Small intestine (tissue), 16 donors: Measurements from ENCODE around the gene TMEM35A. TPM values are rescaled to one million over a fixed set of nuclear protein-coding genes. Genes with fewer than 3 reads are reported as not detected.
A peak's percentile ranks its signal among the peaks of the same experiment; 100 is the strongest.
"Not testable (repeated sequence)": the region's sequence is repeated elsewhere in the genome, so short reads cannot be mapped to it uniquely, and the experiment has no call there.

ENCODE experiments used
- DNase-seq, 2 donors: peaks; one replicate each; pipeline versions ENCODE4 v3.0.0 to v3.0.0-alpha.2; 2013
- FAIRE-seq: peaks from 2 replicates; lab custom pipeline; 2012; peaks lifted over from hg19 to GRCh38; lab: Jason Lieb, UNC
- H3K27ac ChIP-seq, 3 donors: one replicate each; pipeline ENCODE4 v1.5.1; 2013; ENCODE audit warnings: low read length in 2 of 3, mild to moderate bottlenecking in 2 of 3, control low read depth in 1 of 3, inconsistent platforms in 1 of 3, low read depth in 1 of 3, moderate library complexity in 1 of 3
- H3K27me3 ChIP-seq, 3 donors: one replicate each; pipeline ENCODE4 v1.6.1; 2013; ENCODE audit warnings: low read length in 3 of 3, inconsistent platforms in 1 of 3; ENCODE audit not compliant: control insufficient read depth in 3 of 3, insufficient read depth in 3 of 3
- H3K36me3 ChIP-seq, 3 donors: one replicate each; pipeline ENCODE4 v1.6.1; 2013; ENCODE audit warnings: low read length in 3 of 3, inconsistent platforms in 1 of 3, low read depth in 1 of 3, mild to moderate bottlenecking in 1 of 3, moderate library complexity in 1 of 3; ENCODE audit not compliant: control insufficient read depth in 3 of 3, insufficient read depth in 2 of 3
- H3K4me1 ChIP-seq, 3 donors: one replicate each; pipeline ENCODE4 v1.6.1; 2013; ENCODE audit warnings: low read length in 2 of 3, inconsistent platforms in 1 of 3, low read depth in 1 of 3, mild to moderate bottlenecking in 1 of 3, moderate library complexity in 1 of 3; ENCODE audit not compliant: control insufficient read depth in 3 of 3, insufficient read depth in 2 of 3
- H3K4me3 ChIP-seq, 3 donors: one replicate each; pipeline ENCODE4 v1.5.1; 2013; ENCODE audit warnings: low read length in 3 of 3, control low read depth in 1 of 3, inconsistent platforms in 1 of 3, low read depth in 1 of 3, mild to moderate bottlenecking in 1 of 3, moderate library complexity in 1 of 3
- H3K9me3 ChIP-seq, 2 donors: one replicate each; pipeline ENCODE4 v1.6.1; 2013; ENCODE audit warnings: low read depth in 1 of 2, low read length in 1 of 2; ENCODE audit not compliant: control insufficient read depth in 2 of 2, insufficient read depth in 1 of 2
- WGBS, 3 donors: extraction: QIAGEN DNeasy Blood & Tissue Kit; methylation state at CpG; one replicate each; pipeline ENCODE4 v1.1.7; 2013; 5-methylcytosine and 5-hydroxymethylcytosine counted together
- long read RNA-seq, 10 donors: transcript quantifications; one replicate each; lab custom pipeline, GENCODE V29; 2026
- polyA plus RNA-seq, 4 donors: library from polyadenylated mRNA; stranded (reverse) in 3 of 4; unstranded in 1 of 4; fragments of 200-250 nt in 3 of 4; fragments of 120-200 nt in 1 of 4; gene quantifications; one replicate each; pipeline versions ENCODE4 v1.2.1 to v1.2.3, GENCODE V29; 2013
- donor health status: healthy with polysubstance abuse.
- donor health status: control.
- donor health status: control.
- donor health status: Bipolar disorder and iron deficiency.
- donor health status: healthy.

The TMEM35A gene, protein sequence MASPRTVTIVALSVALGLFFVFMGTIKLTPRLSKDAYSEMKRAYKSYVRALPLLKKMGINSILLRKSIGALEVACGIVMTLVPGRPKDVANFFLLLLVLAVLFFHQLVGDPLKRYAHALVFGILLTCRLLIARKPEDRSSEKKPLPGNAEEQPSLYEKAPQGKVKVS
- polyA plus RNA-seq = 1 to 10 TPM in 2 of 4 donors, under 1 TPM in 1, not detected in 1; 0.54 to 3.0 (median 1.3) TPM
- long read RNA-seq, donor 1, transcript TMEM35A-201 (2 exons, 2,195 nt) = major isoform, 6 of 6 reads
- long read RNA-seq, donor 1, partial matches to known transcripts = 0 of 6 reads
- long read RNA-seq, donor 1, other reads (novel, unspliced or antisense) = 0 of 6 reads
- long read RNA-seq, donor 2 = 0 reads
- long read RNA-seq, donor 3, partial matches to known transcripts = 0 of 2 reads
- long read RNA-seq, donor 3, other reads (novel, unspliced or antisense) = 0 of 2 reads
- long read RNA-seq, donor 4 = 0 reads
- long read RNA-seq, donor 5 = 0 reads
- long read RNA-seq, donor 6, partial matches to known transcripts = 0 of 3 reads
- long read RNA-seq, donor 6, other reads (novel, unspliced or antisense) = 0 of 3 reads
- long read RNA-seq, donor 7 = 0 reads
- long read RNA-seq, donor 8 = 0 reads
- long read RNA-seq, donor 9, partial matches to known transcripts = 0 of 2 reads
- long read RNA-seq, donor 9, other reads (novel, unspliced or antisense) = 0 of 2 reads
- long read RNA-seq, donor 10, transcript TMEM35A-201 (2 exons, 2,195 nt) = major isoform, 8 of 38 reads
- long read RNA-seq, donor 10, partial matches to known transcripts = 30 of 38 reads
- long read RNA-seq, donor 10, other reads (novel, unspliced or antisense) = 0 of 38 reads

DNA sequence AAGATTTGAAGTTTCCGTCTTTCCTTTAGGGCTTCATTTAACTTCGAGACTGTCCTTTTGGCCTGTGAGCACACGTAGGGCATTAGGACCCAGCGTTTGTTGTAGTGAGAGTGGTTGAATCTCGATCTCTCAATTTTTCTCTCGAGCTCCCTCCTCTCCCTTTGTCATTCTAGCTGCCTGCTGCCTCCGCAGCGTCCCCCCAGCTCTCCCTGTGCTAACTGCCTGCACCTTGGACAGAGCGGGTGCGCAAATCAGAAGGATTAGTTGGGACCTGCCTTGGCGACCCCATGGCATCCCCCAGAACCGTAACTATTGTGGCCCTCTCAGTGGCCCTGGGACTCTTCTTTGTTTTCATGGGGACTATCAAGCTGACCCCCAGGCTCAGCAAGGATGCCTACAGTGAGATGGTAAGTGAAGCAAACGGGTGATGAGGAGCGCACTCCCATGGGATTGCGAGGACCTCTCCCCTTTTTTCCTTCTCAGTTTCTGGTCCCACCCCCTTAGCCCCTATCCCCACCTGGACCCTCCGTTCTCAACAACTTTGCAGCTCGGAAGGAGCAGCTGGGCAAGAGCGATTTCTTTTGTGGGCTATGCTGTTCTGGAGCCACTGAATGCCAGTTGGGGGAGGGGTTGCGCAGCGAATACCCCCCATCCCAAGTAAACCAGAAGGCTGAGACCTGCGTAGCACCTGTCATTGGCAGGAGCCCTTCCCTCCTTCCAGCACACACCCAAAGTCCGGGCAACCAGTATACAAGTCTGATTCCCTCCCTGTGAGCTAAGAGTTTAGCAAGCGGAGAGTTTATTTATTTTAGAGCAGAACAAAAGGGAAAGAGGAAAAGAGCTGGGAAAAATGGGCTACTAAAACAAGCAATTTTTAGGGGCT, at the start of gene TMEM35A:
TSS of gene TMEM35A (plus strand) at position 164 of the 883 bp plus-strand sequence. CDS start at position 288, 124 bp downstream.
- peak; percentile 4 to 24 for DNase-seq
- Histone ChIP-seq H3K4me1 (no peaks in the 10 kb centered on the region), H3K9me3 (no peaks in the 10 kb centered on the region), H3K27ac (no peak within 1 kb of the TSS), H3K36me3 (no peaks in the 10 kb centered on the region), H3K27me3 (peaks cover 0 to 7% (median 0%) of the 10 kb centered on the region in 3 donors), H3K4me3 (peak within 1 kb of the TSS in 1 of 3 donors; percentile 49)
- WGBS, 3 donors = 5 to 28% (median 8%) methylated on average over 20 to 23 of the region's 23 CpGs
- FAIRE-seq = no peak

DNA sequence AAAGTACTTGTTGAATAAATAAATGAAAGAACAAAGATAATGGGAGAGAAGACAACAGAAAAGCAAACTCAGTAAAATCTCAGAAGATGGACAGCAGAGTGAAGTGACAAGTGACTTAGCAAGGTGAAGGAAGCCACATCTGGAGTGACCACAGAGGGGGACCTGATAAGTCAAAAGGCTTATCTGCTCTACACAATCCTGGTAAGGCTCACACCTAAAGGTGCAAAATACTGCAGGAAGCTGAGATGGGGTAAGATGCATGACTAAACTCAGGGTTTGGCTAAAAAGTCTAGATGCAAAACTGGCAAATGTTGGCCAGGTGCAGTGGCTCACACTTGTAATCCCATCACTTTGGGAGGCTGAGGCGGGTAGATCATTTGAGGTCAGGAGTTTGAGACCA, 49.0 kb upstream of the TMEM35A start:
- H3K36me3 ChIP-seq = peaks cover 0 to 11% (median 0%) of the 10 kb centered on the region in 3 donors
- no peaks in the 10 kb centered on the region for H3K27me3 ChIP-seq
- H3K4me1 ChIP-seq = no peaks in the 10 kb centered on the region
- no peak overlapping the region for H3K4me3 ChIP-seq
- no peak for FAIRE-seq
- H3K27ac ChIP-seq = no peak overlapping the region
- no peak for DNase-seq
- 73 to 95% (median 80%) methylated on average over 1 of the region's 1 CpG for WGBS, 3 donors
- H3K9me3 ChIP-seq = no peaks in the 10 kb centered on the region

DNA sequence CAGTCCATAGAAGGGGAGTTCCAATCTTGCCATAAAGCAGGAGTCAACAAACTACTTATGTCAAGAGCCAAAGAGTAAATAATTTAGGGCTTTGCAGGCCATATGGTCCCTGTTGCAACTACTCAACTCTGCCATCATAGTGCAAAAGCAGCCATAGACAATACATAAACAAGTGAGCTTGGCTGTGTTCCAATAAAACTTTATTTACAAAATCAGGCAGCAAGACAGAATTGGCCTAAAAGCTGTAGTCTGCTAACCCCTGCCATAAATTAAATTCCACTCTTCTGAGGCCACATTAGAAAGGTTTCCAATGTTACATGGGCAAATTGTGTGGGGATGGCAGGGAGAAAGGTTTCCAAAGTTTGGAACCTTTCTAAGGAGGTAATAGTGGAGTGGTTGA, 41.4 kb upstream of the TMEM35A start:
- Histone ChIP-seq H3K27ac (no peak overlapping the region), H3K27me3 (no peaks in the 10 kb centered on the region), H3K4me3 (no peak overlapping the region), H3K4me1 (no peaks in the 10 kb centered on the region), H3K9me3 (no peaks in the 10 kb centered on the region), H3K36me3 (peaks cover 0 to 12% (median 3%) of the 10 kb centered on the region in 3 donors)
- FAIRE-seq = no peak
- no peak for DNase-seq

DNA sequence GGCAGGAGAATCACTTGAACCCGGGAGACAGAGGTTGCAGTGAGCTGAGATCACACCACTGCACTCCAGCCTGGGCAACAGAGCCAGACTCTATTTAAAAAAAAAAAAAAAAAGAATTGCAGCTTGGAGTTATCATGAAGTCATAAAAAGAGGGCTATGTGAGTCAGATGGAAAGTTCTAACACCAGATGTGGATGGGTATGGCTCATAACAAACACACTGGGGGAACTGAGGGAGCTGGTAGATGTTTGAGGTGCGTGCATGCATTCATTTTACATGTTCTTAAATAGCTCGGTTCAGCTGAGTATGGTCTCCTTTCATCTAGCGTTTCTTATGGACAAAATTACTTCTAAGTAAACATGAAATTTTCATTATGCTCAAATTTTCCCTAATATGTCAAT, 38.5 kb upstream of the TMEM35A start:
- Histone ChIP-seq H3K27ac (no peak overlapping the region), H3K4me3 (no peak overlapping the region), H3K27me3 (no peaks in the 10 kb centered on the region), H3K36me3 (peaks cover 0 to 12% (median 3%) of the 10 kb centered on the region in 3 donors), H3K4me1 (no peaks in the 10 kb centered on the region), H3K9me3 (no peaks in the 10 kb centered on the region)
- WGBS, 3 donors = 68 to 90% (median 85%) methylated on average over 4 of the region's 4 CpGs
- no peak for FAIRE-seq
- no peak for DNase-seq

DNA sequence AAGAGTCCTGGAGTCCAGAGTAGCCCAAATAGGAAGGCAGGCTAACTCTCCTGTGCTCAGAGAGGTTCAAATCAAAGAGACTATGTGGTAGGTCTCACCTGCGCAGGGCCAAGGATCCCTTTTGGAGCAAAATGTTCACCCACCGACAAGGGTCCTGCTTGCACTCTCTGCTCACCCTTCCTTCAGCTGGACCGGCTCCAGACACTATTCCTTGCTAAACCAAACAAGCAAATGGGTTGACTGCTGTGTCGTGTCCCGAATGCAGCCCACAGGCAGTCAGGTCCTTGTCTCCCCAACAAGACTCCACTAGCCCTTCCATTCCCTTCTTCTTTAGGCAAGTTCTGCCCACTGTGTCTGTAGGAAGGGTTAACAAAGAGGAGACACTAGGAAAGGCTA, 27.5 kb upstream of the TMEM35A start:
- Histone ChIP-seq H3K27ac (peak overlapping the region; percentile 75 to 97 (median 85)), H3K27me3 (no peaks in the 10 kb centered on the region), H3K4me3 (peak overlapping the region; percentile 25 to 69 (median 49)), H3K9me3 (no peaks in the 10 kb centered on the region), H3K36me3 (peaks cover 0 to 2% (median 0%) of the 10 kb centered on the region in 3 donors), H3K4me1 (no peaks in the 10 kb centered on the region)
- FAIRE-seq = no peak
- no peak for DNase-seq
- WGBS, 3 donors = 5 to 27% (median 12%) methylated on average over 5 of the region's 5 CpGs

GRCh38 chrX:101051549-101052302, 27.0 kb upstream of the TMEM35A start, which contains the start of gene TRMT2B:
TSS of gene TRMT2B (minus strand) at chrX:101052111. CDS start at chrX:101042289, 9,822 bp downstream.
- 0 to 34% (median 14%) methylated on average over 19 to 43 of the region's 43 CpGs for WGBS, 3 donors
- Histone ChIP-seq H3K27me3 (no peaks in the 10 kb centered on the region), H3K36me3 (no peaks in the 10 kb centered on the region), H3K4me1 (no peaks in the 10 kb centered on the region), H3K4me3 (peak within 1 kb of the TSS; percentile 49 to 69 (median 57)), H3K9me3 (no peaks in the 10 kb centered on the region), H3K27ac (peak within 1 kb of the TSS; percentile 75 to 97 (median 85))
- DNase-seq (peak; percentile 85 to 89), FAIRE-seq (no peak)

DNA sequence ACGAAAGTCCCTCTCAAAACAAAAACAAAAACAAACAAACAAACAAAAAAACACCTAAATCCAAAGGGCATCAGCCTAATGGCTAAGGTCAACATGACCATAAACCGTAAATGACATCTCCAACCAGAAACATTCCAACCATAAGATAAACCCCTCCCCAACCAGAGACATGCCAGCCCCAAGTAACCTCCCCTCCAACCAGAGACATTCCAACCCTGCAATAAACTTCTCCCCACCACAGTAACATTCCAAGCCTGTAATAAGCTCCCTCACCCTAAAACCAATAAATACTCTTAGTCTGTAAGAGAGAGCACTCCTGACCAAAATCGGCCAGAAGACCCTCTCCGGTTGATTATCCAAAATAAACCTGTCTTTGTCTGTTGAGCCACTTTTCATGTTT, 22.1 kb upstream of the TMEM35A start:
- not testable (repeated sequence) for H3K4me1 ChIP-seq, FAIRE-seq

More for the DNA sequence above, 22.1 kb upstream of the TMEM35A start:
- 87 to 93% (median 91%) methylated on average over 4 of the region's 4 CpGs for WGBS, 3 donors
- H3K27ac ChIP-seq, H3K4me3 ChIP-seq, H3K9me3 ChIP-seq, H3K36me3 ChIP-seq, DNase-seq, H3K27me3 ChIP-seq: not testable (repeated sequence)
